BE2C (cell line): ENCODE measurements around the gene LTB4R.

Experiments
- DNase-seq: peaks from one replicate; pipeline ENCODE4 v3.0.0-alpha.2; 2020
- H3K27me3 ChIP-seq: fragments of 250-450 bp; sonication (Bioruptor Pico); 2 replicates; pipeline ENCODE4 v1.5.1; 2020; ENCODE audit warnings: mild to moderate bottlenecking
- H3K36me3 ChIP-seq: fragments of 250-450 bp; sonication (Bioruptor Pico); 2 replicates; pipeline ENCODE4 v1.5.1; 2020; ENCODE audit warnings: mild to moderate bottlenecking
- H3K4me1 ChIP-seq: fragments of 250-450 bp; sonication (Bioruptor Pico); 2 replicates; pipeline ENCODE4 v1.5.1; 2020
- H3K4me3 ChIP-seq: 2 replicates; pipeline ENCODE4 v1.5.1; 2011; ENCODE audit warnings: low read depth, low read length
- H3K9me3 ChIP-seq: fragments of 250-450 bp; sonication (Bioruptor Pico); 2 replicates; pipeline ENCODE4 v1.5.1; 2020
- TF ChIP-seq, protein P1 (sequence below): IDR thresholded peaks from 2 replicates; pipeline ENCODE4 v1.5.1; 2012; ENCODE audit warnings: mild to moderate bottlenecking, low read depth, low read length

Gene LTB4R

DNA sequence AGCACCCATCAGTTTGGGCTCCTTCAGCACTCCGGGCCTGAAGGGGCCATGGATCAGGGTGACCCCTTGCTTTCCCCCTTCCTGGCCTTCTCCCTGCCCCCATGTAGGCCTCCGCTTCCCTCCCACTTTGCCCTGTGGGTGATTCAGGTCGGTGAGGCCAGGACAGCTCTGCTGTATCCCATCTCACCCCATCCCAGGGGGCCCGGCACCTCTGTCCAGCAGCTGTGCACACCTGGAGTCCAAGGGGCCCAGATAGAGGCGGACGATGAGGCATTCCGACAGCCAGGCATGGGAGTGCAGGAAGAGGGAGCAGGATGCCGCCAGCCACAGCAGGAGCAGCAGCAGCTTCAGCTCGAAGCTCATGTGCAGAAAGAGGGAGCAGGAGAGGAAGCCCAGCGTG lies 11.4 kb downstream of the LTB4R start:
- no peak for DNase-seq
- H3K27me3 ChIP-seq = peaks cover 36% of the 10 kb centered on the region
- TF ChIP-seq, protein P1, sequence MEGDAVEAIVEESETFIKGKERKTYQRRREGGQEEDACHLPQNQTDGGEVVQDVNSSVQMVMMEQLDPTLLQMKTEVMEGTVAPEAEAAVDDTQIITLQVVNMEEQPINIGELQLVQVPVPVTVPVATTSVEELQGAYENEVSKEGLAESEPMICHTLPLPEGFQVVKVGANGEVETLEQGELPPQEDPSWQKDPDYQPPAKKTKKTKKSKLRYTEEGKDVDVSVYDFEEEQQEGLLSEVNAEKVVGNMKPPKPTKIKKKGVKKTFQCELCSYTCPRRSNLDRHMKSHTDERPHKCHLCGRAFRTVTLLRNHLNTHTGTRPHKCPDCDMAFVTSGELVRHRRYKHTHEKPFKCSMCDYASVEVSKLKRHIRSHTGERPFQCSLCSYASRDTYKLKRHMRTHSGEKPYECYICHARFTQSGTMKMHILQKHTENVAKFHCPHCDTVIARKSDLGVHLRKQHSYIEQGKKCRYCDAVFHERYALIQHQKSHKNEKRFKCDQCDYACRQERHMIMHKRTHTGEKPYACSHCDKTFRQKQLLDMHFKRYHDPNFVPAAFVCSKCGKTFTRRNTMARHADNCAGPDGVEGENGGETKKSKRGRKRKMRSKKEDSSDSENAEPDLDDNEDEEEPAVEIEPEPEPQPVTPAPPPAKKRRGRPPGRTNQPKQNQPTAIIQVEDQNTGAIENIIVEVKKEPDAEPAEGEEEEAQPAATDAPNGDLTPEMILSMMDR = no peak
- H3K36me3 ChIP-seq = no peaks in the 10 kb centered on the region
- H3K4me1 ChIP-seq = no peaks in the 10 kb centered on the region
- H3K9me3 ChIP-seq = no peaks in the 10 kb centered on the region
- no peak overlapping the region for H3K4me3 ChIP-seq

DNA sequence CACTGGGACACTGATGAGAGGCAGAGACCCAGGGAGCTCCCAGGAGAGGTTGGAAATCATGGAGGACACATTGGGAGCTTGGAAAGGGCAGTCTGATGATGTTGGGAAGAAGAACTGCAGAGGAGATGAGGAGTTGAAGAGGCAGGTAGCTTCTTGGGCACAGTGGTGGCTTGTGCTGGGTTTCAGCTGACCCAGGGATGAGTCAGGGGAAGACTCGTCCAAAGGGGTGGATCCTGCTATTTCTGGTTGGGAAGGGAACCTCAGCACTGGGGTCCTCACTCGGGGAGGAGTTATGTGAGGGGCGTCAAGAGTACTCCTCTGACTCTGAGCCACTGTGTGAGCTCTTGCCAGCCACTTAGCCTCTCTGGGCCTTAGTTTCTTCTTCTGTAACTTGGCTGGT lies 12.0 kb downstream of the LTB4R start:
- TF ChIP-seq, protein P1 = no peak
- no peaks in the 10 kb centered on the region for H3K9me3 ChIP-seq
- H3K4me1 ChIP-seq = no peaks in the 10 kb centered on the region
- DNase-seq = no peak
- H3K36me3 ChIP-seq = no peaks in the 10 kb centered on the region
- peaks cover 29% of the 10 kb centered on the region for H3K27me3 ChIP-seq
- H3K4me3 ChIP-seq = no peak overlapping the region

DNA sequence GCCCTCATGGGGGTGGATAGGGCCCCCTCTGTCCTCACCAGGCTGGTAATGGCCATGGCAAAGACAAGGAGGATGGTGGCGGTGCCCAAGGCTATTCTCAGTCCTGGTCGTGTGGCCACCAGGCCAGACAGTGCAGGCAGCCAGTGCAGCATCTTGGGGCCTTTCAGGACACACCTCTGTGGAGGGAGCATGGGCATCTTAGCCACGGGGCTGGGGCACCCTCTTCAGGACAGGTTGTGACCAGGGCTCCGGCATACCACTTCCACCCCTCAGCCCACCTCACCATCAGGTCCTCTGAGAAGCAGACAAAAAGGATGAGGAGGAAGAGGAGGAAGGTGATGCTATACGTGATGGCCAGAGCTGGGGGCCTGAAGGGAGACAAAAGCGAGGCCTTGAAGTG lies 12.7 kb downstream of the LTB4R start:
- TF ChIP-seq, protein P1 = no peak
- H3K36me3 ChIP-seq = no peaks in the 10 kb centered on the region

DNA sequence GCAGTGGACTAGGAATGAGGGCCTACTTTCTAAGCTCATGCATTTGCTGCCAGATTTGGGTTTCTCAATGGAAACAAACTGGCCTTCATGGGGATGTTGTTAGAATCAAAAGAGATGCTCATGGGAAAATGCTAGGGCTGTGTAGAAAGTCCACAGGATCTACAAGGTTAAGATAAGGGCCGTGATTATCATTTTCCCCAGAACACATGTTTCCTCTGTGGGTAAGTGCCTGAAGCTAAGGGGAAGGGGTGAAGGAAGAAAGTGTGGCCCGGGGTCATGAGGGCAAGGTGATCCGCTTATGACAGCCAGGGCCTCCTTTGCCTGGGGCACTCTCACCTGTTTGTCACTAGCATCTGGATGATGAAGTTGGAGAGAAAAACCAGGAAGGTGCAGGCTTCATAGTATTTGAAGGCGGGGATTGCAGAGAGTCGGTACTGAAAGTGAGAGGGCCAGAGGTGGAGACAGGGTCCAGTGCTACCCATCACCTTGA lies 13.8 kb downstream of the LTB4R start:
- DNase-seq = no peak
- H3K4me1 ChIP-seq = no peaks in the 10 kb centered on the region
- TF ChIP-seq, protein P1 = no peak
- H3K9me3 ChIP-seq = no peaks in the 10 kb centered on the region
- H3K27me3 ChIP-seq = peaks cover 13% of the 10 kb centered on the region
- H3K36me3 ChIP-seq = no peaks in the 10 kb centered on the region
- H3K4me3 ChIP-seq = no peak overlapping the region

More for the DNA sequence above, 12.7 kb downstream of the LTB4R start:
- no peak for DNase-seq
- Histone ChIP-seq H3K4me1 (no peaks in the 10 kb centered on the region), H3K9me3 (no peaks in the 10 kb centered on the region), H3K27me3 (peaks cover 22% of the 10 kb centered on the region), H3K4me3 (no peak overlapping the region)

DNA sequence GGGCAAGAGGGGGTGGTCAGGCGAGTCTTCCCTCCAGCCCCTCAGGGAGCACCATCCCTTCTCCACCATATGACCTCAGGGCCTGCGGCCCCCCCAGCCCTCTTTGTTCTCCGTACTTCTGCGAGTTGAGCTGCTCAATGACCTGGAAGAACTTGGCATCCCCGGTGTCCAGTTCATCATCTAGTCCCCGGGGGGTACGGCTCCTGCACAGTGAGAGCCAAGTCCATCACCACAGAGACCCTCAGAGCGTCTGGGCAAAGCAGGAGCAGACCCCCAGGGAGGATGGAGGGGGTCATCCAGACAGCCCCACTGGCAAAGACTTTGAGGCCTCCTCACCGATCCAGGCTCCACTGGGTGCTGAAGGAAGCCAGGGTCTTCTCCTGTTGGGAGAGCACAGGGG lies 14.7 kb downstream of the LTB4R start:
- Histone ChIP-seq H3K4me3 (no peak overlapping the region), H3K27me3 (peaks cover 5% of the 10 kb centered on the region; the same call in 1 of the 2 replicates), H3K9me3 (no peaks in the 10 kb centered on the region), H3K4me1 (no peaks in the 10 kb centered on the region), H3K36me3 (no peaks in the 10 kb centered on the region)
- TF ChIP-seq, protein P1 = no peak
- no peak for DNase-seq

DNA sequence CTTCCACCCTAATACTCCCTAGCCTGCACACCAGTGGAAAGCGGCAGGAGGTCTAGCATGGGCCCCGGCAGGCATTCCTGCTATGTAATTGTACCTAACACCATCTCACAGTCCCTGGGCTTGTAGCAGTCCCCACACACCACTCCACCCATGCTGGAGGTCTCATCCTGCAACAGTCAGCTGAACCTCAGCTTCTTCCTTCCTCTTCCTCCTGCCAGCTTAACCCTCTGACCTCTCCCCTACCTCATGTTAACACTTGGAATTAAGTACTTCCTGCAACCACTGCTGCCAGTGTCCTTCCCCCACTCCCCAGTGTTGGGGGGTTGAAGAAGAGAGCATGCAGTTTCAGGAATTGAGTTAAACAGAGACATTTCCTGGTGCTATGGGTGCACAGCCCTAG lies 16.0 kb downstream of the LTB4R start:
- no peak for DNase-seq
- H3K4me1 ChIP-seq = no peaks in the 10 kb centered on the region
- no peak overlapping the region for H3K4me3 ChIP-seq
- TF ChIP-seq, protein P1 = no peak
- no peaks in the 10 kb centered on the region for H3K9me3 ChIP-seq
- H3K36me3 ChIP-seq = no peaks in the 10 kb centered on the region
- peaks cover under 1% of the 10 kb centered on the region for H3K27me3 ChIP-seq
